Adrenal gland (tissue), 12 donors: ENCODE results near the gene CA4. TPM values are rescaled to one million over a fixed set of nuclear protein-coding genes. Genes with fewer than 3 reads are reported as not detected.

ENCODE experiments used
- DNase-seq, 7 donors: peaks; one replicate each; pipeline ENCODE4 v3.0.0-alpha.2; 2019 to 2020
- H3K27ac ChIP-seq, 5 donors: fragments of 200-600 bp; sonication (generic) in 4 of 5; 1 replicate in 3 of 5; 2 replicates in 2 of 5; pipeline versions ENCODE4 v1.5.1 to v1.8.0; 2016 to 2020; ENCODE audit warnings: mild to moderate bottlenecking in 1 of 5
- H3K27me3 ChIP-seq: fragments of 200-600 bp; 2 replicates; pipeline ENCODE4 v1.8.0; 2021
- H3K36me3 ChIP-seq, 2 donors: fragments of 200-600 bp; replicated peaks in 1 of 2; 1 replicate in 1 of 2; 2 replicates in 1 of 2; pipeline versions ENCODE4 v1.5.1 to v1.8.0; 2018 to 2022
- H3K4me1 ChIP-seq, 2 donors: fragments of 200-600 bp; replicated peaks in 1 of 2; 1 replicate in 1 of 2; 2 replicates in 1 of 2; pipeline versions ENCODE4 v1.5.1 to v1.8.0; 2018 to 2021
- H3K4me3 ChIP-seq, 4 donors: fragments of 200-600 bp; sonication (generic) in 3 of 4; one replicate each; pipeline ENCODE4 v1.5.1; 2016 to 2018
- H3K9me3 ChIP-seq, 3 donors: fragments of 200-600 bp; sonication (generic) in 1 of 3; replicated peaks in 1 of 3; 1 replicate in 2 of 3; 2 replicates in 1 of 3; pipeline versions ENCODE4 v1.5.1 to v1.8.0; 2016 to 2021
- CTCF ChIP-seq, 6 experiments: fragments of 450-650 bp in 4 of 6; fragments of 200-600 bp in 2 of 6; sonication (generic) in 1 of 6; IDR thresholded peaks; 1 replicate in 5 of 6; 2 replicates in 1 of 6; pipeline versions ENCODE4 v1.5.1 to v1.8.0; 2016 to 2021; ENCODE audit warnings: antibody characterized with exemption in 6 of 6, mild to moderate bottlenecking in 2 of 6, moderate library complexity in 1 of 6
- POLR2A ChIP-seq, 2 donors: fragments of 450-650 bp; IDR thresholded peaks; one replicate each; pipeline ENCODE4 v1.6.1; 2017; ENCODE audit warnings: antibody characterized with exemption in 2 of 2, mild to moderate bottlenecking in 2 of 2, moderate library complexity in 1 of 2
- WGBS, 4 donors: extraction: QIAGEN DNeasy Blood & Tissue Kit in 2 of 4; methylation state at CpG; one replicate each; pipeline versions ENCODE4 v1.1.5 to v1.1.7; 2013 to 2017; 5-methylcytosine and 5-hydroxymethylcytosine counted together
- intact Hi-C, 2 donors: fragments of 100-400 bp; cut with DNase I; formaldehyde crosslinking; loops; one replicate each; pipeline versions ENCODE4 v1.14.1 to v1.15.0; 2022 to 2023
- polyA plus RNA-seq, 3 donors: library from polyadenylated mRNA; stranded (reverse); fragments of 200-250 nt in 2 of 3; fragments of 350-450 nt in 1 of 3; fragmentation: Illumina TruSeq in 1 of 3; extraction: RNeasy Lipid Tissue Mini Kit (QIAGEN cat#74804) in 1 of 3; gene quantifications; one replicate each; pipeline ENCODE4 v1.2.3, GENCODE V29; 2013 to 2014
- total RNA-seq, 9 donors: library from RNA; depleted of rRNA in 4 of 9; stranded (reverse); fragments of >200 nt in 4 of 9; fragments of 120-200 nt in 1 of 9; fragmentation: NEBNext Ultra II Directional in 1 of 9; extraction: Animal tissue kit (Norgen Biotek cat#: 25700) in 1 of 9; gene quantifications; one replicate each; pipeline versions ENCODE4 v1.1.0 to v1.2.4, GENCODE V29; 2013 to 2023
- donor health status: healthy with polysubstance abuse.
- donor health status: Bipolar disorder and iron deficiency.
- donor health status: DM: yes; HTN: yes; CAD: no.
- donor health status: DM: no; HTN: no; CAD: no.
- donor health status: DM: no; HTN: no; CAD: no.
- donor health status: DM: yes; HTN: yes; CAD: no.

Gene CA4
- total and polyA plus RNA-seq, 12 donors: 0.42 to 15.3 (median 1.2) TPM

- intact Hi-C loops: no loop called here
- peak overlapping the region in 2 of 5 donors; percentile 41 to 55 for H3K27ac ChIP-seq
Measured at GRCh38 chr17:60169921-60170817, 20.4 kb downstream of the CA4 start.

GRCh38 chr17:60170835-60171752 is 21.3 kb downstream of the CA4 start:
- intact Hi-C loops: no loop called here
- Histone ChIP-seq H3K4me3 (no peak overlapping the region), H3K27me3 (no peaks in the 10 kb centered on the region), H3K9me3 (no peaks in the 10 kb centered on the region), H3K4me1 (peaks cover 0 to 15% of the 10 kb centered on the region in 2 donors), H3K27ac (peak overlapping the region in 2 of 5 donors; percentile 41 to 55), H3K36me3 (no peaks in the 10 kb centered on the region)
- TF ChIP-seq POLR2A (IDR thresholded peaks at IDR 0.05): no peak
- TF ChIP-seq CTCF (IDR thresholded peaks at IDR 0.05): no peak
- peak in 1 of 7 donors; percentile 10 for DNase-seq
- 73 to 79% (median 76%) methylated on average over 7 to 8 of the region's 8 CpGs for WGBS, 4 donors

More at GRCh38 chr17:60169921-60170817, 20.4 kb downstream of the CA4 start:
- H3K27me3 ChIP-seq: no peaks in the 10 kb centered on the region
- peaks cover 0 to 15% of the 10 kb centered on the region in 2 donors for H3K4me1 ChIP-seq
- WGBS, 4 donors: 64 to 71% (median 68%) methylated on average over 10 of the region's 10 CpGs
- H3K4me3 ChIP-seq: no peak overlapping the region
- no peaks in the 10 kb centered on the region for H3K9me3 ChIP-seq
- DNase-seq: peak in 2 of 7 donors; percentile 21 to 35
- TF ChIP-seq CTCF (IDR thresholded peaks at IDR 0.05) (no peak), POLR2A (IDR thresholded peaks at IDR 0.05) (no peak)
- no peaks in the 10 kb centered on the region for H3K36me3 ChIP-seq

- Histone ChIP-seq H3K27me3 (no peaks in the 10 kb centered on the region), H3K4me1 (peaks cover 0 to 15% of the 10 kb centered on the region in 2 donors), H3K9me3 (no peaks in the 10 kb centered on the region), H3K36me3 (no peaks in the 10 kb centered on the region), H3K4me3 (no peak overlapping the region), H3K27ac (no peak overlapping the region)
- peak in 1 of 7 donors; percentile 7 for DNase-seq
- WGBS, 4 donors: 88 to 90% (median 89%) methylated on average over 2 to 8 of the region's 8 CpGs
- intact Hi-C loops: no loop called here
- TF ChIP-seq CTCF (IDR thresholded peaks at IDR 0.05): no peak
- no peak for TF ChIP-seq POLR2A (IDR thresholded peaks at IDR 0.05)
Measured at GRCh38 chr17:60171753-60172079, 21.9 kb downstream of the CA4 start.

- no peak for DNase-seq
- no peaks in the 10 kb centered on the region for H3K27me3 ChIP-seq
- 72 to 96% (median 78%) methylated on average over 2 of the region's 2 CpGs for WGBS, 4 donors
- no peaks in the 10 kb centered on the region for H3K9me3 ChIP-seq
- intact Hi-C loops: no loop called here
- H3K27ac ChIP-seq: no peak overlapping the region
- H3K4me1 ChIP-seq: peaks cover 0 to 15% of the 10 kb centered on the region in 2 donors
- no peak for TF ChIP-seq POLR2A (IDR thresholded peaks at IDR 0.05)
- no peak for TF ChIP-seq CTCF (IDR thresholded peaks at IDR 0.05)
- H3K4me3 ChIP-seq: no peak overlapping the region
- peaks cover 0 to 5% of the 10 kb centered on the region in 2 donors for H3K36me3 ChIP-seq
Measured at GRCh38 chr17:60173304-60173819, 23.6 kb downstream of the CA4 start.
